IPS-15b (cell line): ENCODE measurements around the gene RASSF5.
A peak's percentile ranks its signal among the peaks of the same experiment; 100 is the strongest.

ENCODE experiments used
- H3K27me3 ChIP-seq: one replicate; pipeline ENCODE4 v1.6.1; 2013; ENCODE audit warnings: low read length; ENCODE audit not compliant: control insufficient read depth, insufficient read depth
- H3K36me3 ChIP-seq: one replicate; pipeline ENCODE4 v1.6.1; 2013; ENCODE audit warnings: low read length; ENCODE audit not compliant: control insufficient read depth, insufficient read depth
- H3K4me1 ChIP-seq: one replicate; pipeline ENCODE4 v1.6.1; 2013; ENCODE audit warnings: mild to moderate bottlenecking, low read length; ENCODE audit not compliant: control insufficient read depth, insufficient read depth
- H3K4me3 ChIP-seq: one replicate; pipeline ENCODE4 v1.5.1; 2013; ENCODE audit warnings: low read depth, low read length
- H3K9ac ChIP-seq: one replicate; pipeline ENCODE4 v1.6.1; 2013; ENCODE audit warnings: low read depth, mild to moderate bottlenecking, low read length
- H3K9me3 ChIP-seq: one replicate; pipeline ENCODE4 v1.6.1; 2013; ENCODE audit warnings: mild to moderate bottlenecking, low read length; ENCODE audit not compliant: control insufficient read depth, insufficient read depth

Gene RASSF5

GRCh38 chr1:206544562-206545257, 37.4 kb downstream of the RASSF5 start:
- H3K4me3 ChIP-seq, result no peak overlapping the region
- H3K9me3 ChIP-seq, result no peaks in the 10 kb centered on the region
- peaks cover 3% of the 10 kb centered on the region for H3K4me1 ChIP-seq
- no peak overlapping the region for H3K9ac ChIP-seq
- no peaks in the 10 kb centered on the region for H3K36me3 ChIP-seq
- peaks cover 4% of the 10 kb centered on the region for H3K27me3 ChIP-seq

- Histone ChIP-seq H3K9ac (no peak overlapping the region), H3K9me3 (no peaks in the 10 kb centered on the region), H3K4me3 (no peak overlapping the region), H3K36me3 (no peaks in the 10 kb centered on the region), H3K4me1 (peaks cover 3% of the 10 kb centered on the region), H3K27me3 (peaks cover 4% of the 10 kb centered on the region)
Observed at GRCh38 chr1:206545351-206545750, 38.0 kb downstream of the RASSF5 start.

GRCh38 chr1:206547104-206547503, 39.8 kb downstream of the RASSF5 start:
- Histone ChIP-seq H3K27me3 (peaks cover 4% of the 10 kb centered on the region), H3K9me3 (no peaks in the 10 kb centered on the region), H3K36me3 (no peaks in the 10 kb centered on the region), H3K9ac (no peak overlapping the region), H3K4me3 (no peak overlapping the region), H3K4me1 (peaks cover 3% of the 10 kb centered on the region)

- no peak overlapping the region for H3K9ac ChIP-seq
- H3K4me3 ChIP-seq, result no peak overlapping the region
- no peaks in the 10 kb centered on the region for H3K36me3 ChIP-seq
- H3K4me1 ChIP-seq, result no peaks in the 10 kb centered on the region
- H3K9me3 ChIP-seq, result no peaks in the 10 kb centered on the region
- peaks cover 10% of the 10 kb centered on the region for H3K27me3 ChIP-seq
Observed at GRCh38 chr1:206550446-206550845, 43.1 kb downstream of the RASSF5 start.

GRCh38 chr1:206551296-206551985, 44.1 kb downstream of the RASSF5 start:
- Histone ChIP-seq H3K36me3 (no peaks in the 10 kb centered on the region), H3K27me3 (peaks cover 19% of the 10 kb centered on the region), H3K9me3 (no peaks in the 10 kb centered on the region), H3K4me3 (no peak overlapping the region), H3K9ac (no peak overlapping the region), H3K4me1 (peaks cover 4% of the 10 kb centered on the region)

- no peaks in the 10 kb centered on the region for H3K9me3 ChIP-seq
- peaks cover 23% of the 10 kb centered on the region for H3K27me3 ChIP-seq
- no peak overlapping the region for H3K4me3 ChIP-seq
- no peaks in the 10 kb centered on the region for H3K36me3 ChIP-seq
- H3K4me1 ChIP-seq, result peaks cover 5% of the 10 kb centered on the region
- no peak overlapping the region for H3K9ac ChIP-seq
Observed at GRCh38 chr1:206551986-206552326, 44.6 kb downstream of the RASSF5 start.

GRCh38 chr1:206554211-206554610, 46.9 kb downstream of the RASSF5 start:
- no peaks in the 10 kb centered on the region for H3K9me3 ChIP-seq
- peaks cover 7% of the 10 kb centered on the region for H3K4me1 ChIP-seq

GRCh38 chr1:206554701-206555472, 47.6 kb downstream of the RASSF5 start:
- peaks cover 7% of the 10 kb centered on the region for H3K4me1 ChIP-seq
- H3K4me3 ChIP-seq, result no peak overlapping the region

More at GRCh38 chr1:206554211-206554610, 46.9 kb downstream of the RASSF5 start:
- Histone ChIP-seq H3K36me3 (no peaks in the 10 kb centered on the region), H3K4me3 (no peak overlapping the region), H3K27me3 (peaks cover 42% of the 10 kb centered on the region), H3K9ac (no peak overlapping the region)

GRCh38 chr1:206555473-206555935, 48.2 kb downstream of the RASSF5 start:
- Histone ChIP-seq H3K4me3 (no peak overlapping the region), H3K9ac (no peak overlapping the region), H3K9me3 (no peaks in the 10 kb centered on the region), H3K36me3 (no peaks in the 10 kb centered on the region), H3K4me1 (peaks cover 7% of the 10 kb centered on the region), H3K27me3 (peaks cover 52% of the 10 kb centered on the region)

More at GRCh38 chr1:206554701-206555472, 47.6 kb downstream of the RASSF5 start:
- H3K9ac ChIP-seq, result no peak overlapping the region
- peaks cover 49% of the 10 kb centered on the region for H3K27me3 ChIP-seq
- no peaks in the 10 kb centered on the region for H3K36me3 ChIP-seq
- H3K9me3 ChIP-seq, result no peaks in the 10 kb centered on the region

GRCh38 chr1:206556047-206556749, 48.9 kb downstream of the RASSF5 start:
- Histone ChIP-seq H3K4me1 (peaks cover 7% of the 10 kb centered on the region), H3K36me3 (no peaks in the 10 kb centered on the region), H3K9ac (no peak overlapping the region), H3K9me3 (no peaks in the 10 kb centered on the region), H3K4me3 (peak overlapping the region; percentile 47), H3K27me3 (peaks cover 53% of the 10 kb centered on the region)
